Tibial artery (tissue), 4 donors: ENCODE measurements around the gene PLPP2.
"Not testable (repeated sequence)": the region's sequence is repeated elsewhere in the genome, so short reads cannot be mapped to it uniquely, and the experiment has no call there.

Source experiments
- DNase-seq, 2 donors: peaks; one replicate each; pipeline ENCODE4 v3.0.0-alpha.2; 2019
- H3K27ac ChIP-seq, 2 donors: fragments of 200-600 bp; sonication (generic) in 1 of 2; 1 replicate in 1 of 2; 2 replicates in 1 of 2; pipeline ENCODE4 v1.5.1; 2018 to 2019; ENCODE audit warnings: mild to moderate bottlenecking in 1 of 2
- H3K27me3 ChIP-seq, 2 donors: fragments of 200-600 bp; sonication (generic) in 1 of 2; one replicate each; pipeline versions ENCODE4 v1.5.1 to v1.6.0; 2016 to 2019
- H3K36me3 ChIP-seq, 3 donors: fragments of 200-600 bp; sonication (generic) in 2 of 3; one replicate each; pipeline ENCODE4 v1.5.1; 2016 to 2019; ENCODE audit warnings: mild to moderate bottlenecking in 2 of 3
- H3K4me1 ChIP-seq, 4 donors: fragments of 200-600 bp; sonication (generic) in 2 of 4; 1 replicate in 3 of 4; 2 replicates in 1 of 4; pipeline ENCODE4 v1.5.1; 2016 to 2019
- H3K4me3 ChIP-seq, 2 donors: fragments of 200-600 bp; sonication (generic) in 1 of 2; 1 replicate in 1 of 2; 2 replicates in 1 of 2; pipeline ENCODE4 v1.5.1; 2018 to 2019; ENCODE audit warnings: mild to moderate bottlenecking in 2 of 2
- H3K9me3 ChIP-seq, 3 donors: fragments of 200-600 bp; sonication (generic) in 1 of 3; one replicate each; pipeline ENCODE4 v1.5.1; 2016 to 2019
- CTCF ChIP-seq, 2 experiments: fragments of 200-600 bp in 1 of 2; fragments of 450-650 bp in 1 of 2; IDR thresholded peaks; one replicate each; pipeline ENCODE4 v1.5.1; 2017 to 2019; ENCODE audit warnings: antibody characterized with exemption in 2 of 2, mild to moderate bottlenecking in 1 of 2, moderate library complexity in 1 of 2
- intact Hi-C: fragments of 100-400 bp; cut with DNase I; formaldehyde crosslinking; loops from one replicate; pipeline ENCODE4 v1.15.0; 2023; ENCODE audit warnings: low total_unique reads

The PLPP2 gene

GRCh38 chr19:275000-275399 is 16.2 kb downstream of the PLPP2 start:
- peaks cover 0 to 38% of the 10 kb centered on the region in 2 donors for H3K27me3 ChIP-seq
- peaks cover 0 to 9% (median 0%) of the 10 kb centered on the region in 3 donors for H3K36me3 ChIP-seq
- TF ChIP-seq CTCF (IDR thresholded peaks at IDR 0.05): no peak
- H3K27ac ChIP-seq: no peak overlapping the region
- no peak for DNase-seq
- H3K4me1 ChIP-seq: no peaks in the 10 kb centered on the region
- intact Hi-C loops: no loop called here
- H3K9me3 ChIP-seq: no peaks in the 10 kb centered on the region
- no peak overlapping the region for H3K4me3 ChIP-seq

- TF ChIP-seq CTCF (IDR thresholded peaks at IDR 0.05): no peak
- intact Hi-C loops: no loop called here
- H3K27me3 ChIP-seq: peaks cover 0 to 36% of the 10 kb centered on the region in 2 donors
- no peaks in the 10 kb centered on the region for H3K4me1 ChIP-seq
- DNase-seq: no peak
- no peak overlapping the region for H3K27ac ChIP-seq
- no peaks in the 10 kb centered on the region for H3K9me3 ChIP-seq
- no peaks in the 10 kb centered on the region for H3K36me3 ChIP-seq
- no peak overlapping the region for H3K4me3 ChIP-seq
Observed at GRCh38 chr19:273393-273792, 17.8 kb downstream of the PLPP2 start.

GRCh38 chr19:271856-272255 is 19.3 kb downstream of the PLPP2 start:
- intact Hi-C loops: no loop called here
- Histone ChIP-seq H3K36me3 (no peaks in the 10 kb centered on the region), H3K27me3 (peaks cover 0 to 24% of the 10 kb centered on the region in 2 donors), H3K4me1 (peaks cover 0 to 10% (median 4%) of the 10 kb centered on the region in 4 donors), H3K27ac (no peak overlapping the region), H3K4me3 (no peak overlapping the region), H3K9me3 (no peaks in the 10 kb centered on the region)
- no peak for DNase-seq
- no peak for TF ChIP-seq CTCF (IDR thresholded peaks at IDR 0.05)

- H3K27me3 ChIP-seq: peaks cover 0 to 19% of the 10 kb centered on the region in 2 donors
Observed at GRCh38 chr19:270766-271318, 20.4 kb downstream of the PLPP2 start.

GRCh38 chr19:269241-269640 is 22.0 kb downstream of the PLPP2 start:
- Histone ChIP-seq H3K4me3 (no peak overlapping the region), H3K4me1 (peaks cover 0 to 11% (median 5%) of the 10 kb centered on the region in 4 donors), H3K36me3 (no peaks in the 10 kb centered on the region), H3K9me3 (no peaks in the 10 kb centered on the region), H3K27me3 (peaks cover 0 to 27% of the 10 kb centered on the region in 2 donors), H3K27ac (no peak overlapping the region)
- DNase-seq: no peak
- intact Hi-C loops: no loop called here
- no peak for TF ChIP-seq CTCF (IDR thresholded peaks at IDR 0.05)

More at GRCh38 chr19:270766-271318, 20.4 kb downstream of the PLPP2 start:
- H3K4me3 ChIP-seq, DNase-seq, H3K27ac ChIP-seq, intact Hi-C loops, H3K9me3 ChIP-seq, H3K36me3 ChIP-seq: not testable (repeated sequence)
- H3K4me1 ChIP-seq: peaks cover 0 to 11% (median 5%) of the 10 kb centered on the region in 4 donors

GRCh38 chr19:262125-262524 is 29.1 kb downstream of the PLPP2 start:
- Histone ChIP-seq H3K27me3 (peaks cover 0 to 21% of the 10 kb centered on the region in 2 donors), H3K9me3 (no peaks in the 10 kb centered on the region), H3K4me1 (peaks cover 0 to 6% (median 2%) of the 10 kb centered on the region in 4 donors), H3K36me3 (no peaks in the 10 kb centered on the region), H3K27ac (no peak overlapping the region), H3K4me3 (no peak overlapping the region)
- TF ChIP-seq CTCF (IDR thresholded peaks at IDR 0.05): no peak
- no peak for DNase-seq
- intact Hi-C loops: no loop called here

- H3K27ac ChIP-seq, H3K4me3 ChIP-seq, H3K9me3 ChIP-seq, H3K4me1 ChIP-seq, DNase-seq, H3K36me3 ChIP-seq, intact Hi-C loops: not testable (repeated sequence)
- H3K27me3 ChIP-seq: peaks cover 0 to 11% of the 10 kb centered on the region in 2 donors
Observed at GRCh38 chr19:256804-257203, 34.4 kb downstream of the PLPP2 start.

GRCh38 chr19:252421-253186 is 38.6 kb downstream of the PLPP2 start:
- H3K9me3 ChIP-seq, H3K36me3 ChIP-seq, intact Hi-C loops, H3K4me3 ChIP-seq, H3K27ac ChIP-seq, H3K27me3 ChIP-seq, H3K4me1 ChIP-seq, DNase-seq: not testable (repeated sequence)
